NCI-H446 (cell line): Measurements from ENCODE around the gene GALNT10.

Source experiments
- DNase-seq, 2 experiments: peaks; one replicate each; lab custom pipeline; 2025; lab: John Stamatoyannopoulos, UW

GALNT10 gene

GRCh38 chr5:154179846-154180710, 10.5 kb upstream of the GALNT10 start:
- DNase-seq, result peak in 1 of 2 experiments; percentile 73

- DNase-seq, result no peak
Measured at GRCh38 chr5:154181161-154181560, 9.4 kb upstream of the GALNT10 start.

- no peak for DNase-seq
Measured at GRCh38 chr5:154189256-154189818, 1.2 kb upstream of the GALNT10 start.

GRCh38 chr5:154189819-154190594, 526 bp upstream of the GALNT10 start:
- peak in 1 of 2 experiments; percentile 69 for DNase-seq

- DNase-seq, result no peak
Measured at GRCh38 chr5:154191467-154192261, 1.1 kb downstream of the GALNT10 start.

GRCh38 chr5:154193283-154193682, 2.8 kb downstream of the GALNT10 start:
- no peak for DNase-seq

GRCh38 chr5:154193701-154194121, 3.2 kb downstream of the GALNT10 start:
- no peak for DNase-seq

GRCh38 chr5:154194345-154195329, 4.1 kb downstream of the GALNT10 start:
- peak in 1 of 2 experiments; percentile 9 for DNase-seq

- DNase-seq, result no peak
Measured at GRCh38 chr5:154196281-154196680, 5.7 kb downstream of the GALNT10 start.

GRCh38 chr5:154196955-154197652, 6.6 kb downstream of the GALNT10 start:
- DNase-seq, result peak; percentile 19 to 61

- no peak for DNase-seq
Measured at GRCh38 chr5:154197801-154198491, 7.4 kb downstream of the GALNT10 start.

- no peak for DNase-seq
Measured at GRCh38 chr5:154198611-154199230, 8.2 kb downstream of the GALNT10 start.

- DNase-seq, result no peak
Measured at GRCh38 chr5:154199263-154199662, 8.7 kb downstream of the GALNT10 start.

- no peak for DNase-seq
Measured at GRCh38 chr5:154199671-154200220, 9.2 kb downstream of the GALNT10 start.

GRCh38 chr5:154200221-154200620, 9.7 kb downstream of the GALNT10 start:
- no peak for DNase-seq

- no peak for DNase-seq
Measured at GRCh38 chr5:154201108-154201769, 10.7 kb downstream of the GALNT10 start.

- no peak for DNase-seq
Measured at GRCh38 chr5:154202379-154203260, 12.1 kb downstream of the GALNT10 start.
